ENCODE measurements around the gene PUDP.
"Not testable (repeated sequence)": the region's sequence is repeated elsewhere in the genome, so short reads cannot be mapped to it uniquely, and the experiment has no call there.

The PUDP gene

DNA sequence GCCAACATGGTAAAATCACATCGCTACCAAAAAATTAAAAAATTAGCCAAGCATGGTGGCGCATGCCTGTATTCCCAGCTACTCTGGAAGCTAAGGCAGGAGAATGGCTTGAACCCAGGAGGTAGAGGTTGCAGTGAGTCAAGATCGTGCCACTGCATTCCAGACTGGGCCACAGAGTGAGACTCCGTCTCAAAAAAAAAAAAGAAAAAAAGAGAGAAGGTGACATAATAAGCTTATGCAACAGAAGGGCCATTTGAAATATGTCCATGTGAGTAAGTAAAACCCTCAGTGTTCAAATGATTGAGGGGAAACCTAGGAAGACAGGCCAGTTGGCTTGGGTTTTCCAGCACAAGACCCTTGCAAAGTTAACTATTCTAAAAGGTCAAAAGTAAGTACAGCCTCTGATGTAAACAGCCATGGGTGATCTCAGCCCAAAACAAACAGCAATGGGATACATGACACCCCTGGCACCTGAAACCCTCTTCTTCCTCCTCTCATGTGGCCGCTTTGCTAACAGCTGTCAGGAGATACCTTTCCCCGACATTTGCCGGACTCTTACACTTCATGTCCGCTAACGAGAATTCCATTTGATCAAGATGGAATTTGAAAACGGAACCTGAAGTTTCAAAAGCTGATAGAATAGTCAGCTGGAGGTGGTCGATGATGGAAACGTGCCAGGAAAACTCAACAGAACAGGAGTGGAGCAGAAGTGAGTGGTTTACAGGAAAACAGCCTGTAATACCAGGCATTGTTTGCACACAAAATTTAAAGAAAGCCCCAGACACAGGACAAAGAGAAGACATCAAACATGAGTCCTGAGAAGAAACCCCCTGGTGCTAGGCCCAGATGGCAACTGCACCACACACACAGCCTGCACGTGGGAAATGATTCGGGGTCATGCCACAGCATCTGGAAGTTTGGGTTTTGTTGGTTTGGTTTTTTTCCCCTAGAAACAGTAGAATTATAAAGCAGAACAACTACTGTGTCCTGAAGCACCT is 93.4 kb downstream of the PUDP start:
- in situ Hi-C loops (cut with HindIII; ENCODE audit: low pct_ligation_motif_present, low sequenced_read_pairs), result no loop called here
- TF ChIP-seq, protein P1, sequence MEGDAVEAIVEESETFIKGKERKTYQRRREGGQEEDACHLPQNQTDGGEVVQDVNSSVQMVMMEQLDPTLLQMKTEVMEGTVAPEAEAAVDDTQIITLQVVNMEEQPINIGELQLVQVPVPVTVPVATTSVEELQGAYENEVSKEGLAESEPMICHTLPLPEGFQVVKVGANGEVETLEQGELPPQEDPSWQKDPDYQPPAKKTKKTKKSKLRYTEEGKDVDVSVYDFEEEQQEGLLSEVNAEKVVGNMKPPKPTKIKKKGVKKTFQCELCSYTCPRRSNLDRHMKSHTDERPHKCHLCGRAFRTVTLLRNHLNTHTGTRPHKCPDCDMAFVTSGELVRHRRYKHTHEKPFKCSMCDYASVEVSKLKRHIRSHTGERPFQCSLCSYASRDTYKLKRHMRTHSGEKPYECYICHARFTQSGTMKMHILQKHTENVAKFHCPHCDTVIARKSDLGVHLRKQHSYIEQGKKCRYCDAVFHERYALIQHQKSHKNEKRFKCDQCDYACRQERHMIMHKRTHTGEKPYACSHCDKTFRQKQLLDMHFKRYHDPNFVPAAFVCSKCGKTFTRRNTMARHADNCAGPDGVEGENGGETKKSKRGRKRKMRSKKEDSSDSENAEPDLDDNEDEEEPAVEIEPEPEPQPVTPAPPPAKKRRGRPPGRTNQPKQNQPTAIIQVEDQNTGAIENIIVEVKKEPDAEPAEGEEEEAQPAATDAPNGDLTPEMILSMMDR (IDR thresholded peaks at IDR 0.05; ENCODE audit: low read depth, low read length, missing control alignments), result no peak
- H3K4me3 ChIP-seq (ENCODE audit: low read depth, low read length), result no peak overlapping the region
- no peak for DNase-seq
- no peaks in the 10 kb centered on the region for H3K36me3 ChIP-seq (replicated peaks)
- no peak overlapping the region for H3K27ac ChIP-seq
- no peaks in the 10 kb centered on the region for H3K27me3 ChIP-seq (replicated peaks)

DNA sequence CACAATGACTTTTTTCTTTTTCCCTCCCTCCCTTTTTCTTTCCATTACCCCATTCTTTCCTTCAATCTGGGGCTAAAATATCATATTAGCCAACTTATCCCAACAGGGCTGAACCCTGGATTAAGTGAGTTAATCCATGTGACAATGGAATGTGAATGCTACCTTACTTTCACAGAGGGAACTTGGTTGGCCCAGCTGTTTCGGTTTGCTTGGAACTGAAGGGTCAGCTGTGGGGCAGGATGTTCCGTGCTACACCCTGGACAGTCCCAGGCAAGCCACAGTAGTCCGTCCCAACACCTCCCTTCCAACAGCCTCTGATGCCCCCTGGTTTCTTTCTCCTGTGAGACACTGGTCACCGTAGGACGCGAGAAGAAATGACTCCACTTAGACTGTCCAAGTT is 95.4 kb downstream of the PUDP start:
- Histone ChIP-seq H3K27ac (no peak overlapping the region), H3K36me3 (replicated peaks) (no peaks in the 10 kb centered on the region), H3K27me3 (replicated peaks) (no peaks in the 10 kb centered on the region), H3K4me3 (ENCODE audit: low read depth, low read length) (no peak overlapping the region)
- DNase-seq, result no peak
- in situ Hi-C loops (cut with HindIII; ENCODE audit: low pct_ligation_motif_present, low sequenced_read_pairs), result no loop called here
- TF ChIP-seq, protein P1 (IDR thresholded peaks at IDR 0.05; ENCODE audit: low read depth, low read length, missing control alignments), result no peak

DNA sequence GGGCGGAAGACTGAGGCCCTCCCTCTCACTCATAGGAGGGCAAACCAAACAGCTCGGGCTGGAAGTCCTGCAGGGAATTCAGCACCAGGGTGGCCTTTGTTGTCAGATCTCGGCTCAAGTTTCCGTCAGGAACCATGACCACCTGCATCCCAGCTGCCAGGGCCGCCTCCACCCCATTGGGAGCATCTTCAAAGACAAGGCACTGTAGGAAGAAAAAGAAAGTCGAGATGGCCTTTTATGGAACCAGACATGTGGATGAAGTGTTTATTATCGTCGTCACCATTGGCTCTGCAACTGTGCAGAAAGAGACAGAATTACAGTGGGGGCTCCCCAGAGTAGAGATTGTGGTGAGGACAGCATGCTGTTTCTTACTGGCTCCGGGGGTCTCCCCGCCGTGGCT is 97.7 kb downstream of the PUDP start:
- H3K27ac ChIP-seq, result no peak overlapping the region
- H3K4me3 ChIP-seq (ENCODE audit: low read depth, low read length), result no peak overlapping the region
- no peaks in the 10 kb centered on the region for H3K36me3 ChIP-seq (replicated peaks)
- H3K27me3 ChIP-seq (replicated peaks), result no peaks in the 10 kb centered on the region
- TF ChIP-seq, protein P1 (IDR thresholded peaks at IDR 0.05; ENCODE audit: low read depth, low read length, missing control alignments), result no peak
- in situ Hi-C loops (cut with HindIII; ENCODE audit: low pct_ligation_motif_present, low sequenced_read_pairs), result no loop called here
- DNase-seq, result no peak

DNA sequence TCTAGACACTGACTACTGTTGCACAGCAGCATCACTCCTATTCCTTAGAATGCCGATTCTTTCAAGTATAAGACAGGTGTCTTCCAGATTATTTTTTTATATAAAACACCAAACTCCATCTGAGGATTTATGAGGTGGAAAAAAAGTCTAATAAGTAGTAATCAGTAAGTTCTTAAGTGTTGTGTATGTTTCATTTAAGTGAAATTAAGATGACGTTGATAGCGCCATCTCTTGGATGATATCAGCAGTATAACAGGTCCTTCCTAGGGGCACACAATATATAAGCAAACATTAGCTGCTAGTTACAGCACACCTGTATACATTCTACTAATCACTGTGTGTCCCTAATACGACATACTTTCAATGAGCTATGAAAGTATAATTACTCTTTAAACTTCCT is 100.0 kb downstream of the PUDP start:
- DNase-seq, result no peak
- in situ Hi-C loops (cut with HindIII; ENCODE audit: low pct_ligation_motif_present, low sequenced_read_pairs), result no loop called here
- no peaks in the 10 kb centered on the region for H3K36me3 ChIP-seq (replicated peaks)

DNA sequence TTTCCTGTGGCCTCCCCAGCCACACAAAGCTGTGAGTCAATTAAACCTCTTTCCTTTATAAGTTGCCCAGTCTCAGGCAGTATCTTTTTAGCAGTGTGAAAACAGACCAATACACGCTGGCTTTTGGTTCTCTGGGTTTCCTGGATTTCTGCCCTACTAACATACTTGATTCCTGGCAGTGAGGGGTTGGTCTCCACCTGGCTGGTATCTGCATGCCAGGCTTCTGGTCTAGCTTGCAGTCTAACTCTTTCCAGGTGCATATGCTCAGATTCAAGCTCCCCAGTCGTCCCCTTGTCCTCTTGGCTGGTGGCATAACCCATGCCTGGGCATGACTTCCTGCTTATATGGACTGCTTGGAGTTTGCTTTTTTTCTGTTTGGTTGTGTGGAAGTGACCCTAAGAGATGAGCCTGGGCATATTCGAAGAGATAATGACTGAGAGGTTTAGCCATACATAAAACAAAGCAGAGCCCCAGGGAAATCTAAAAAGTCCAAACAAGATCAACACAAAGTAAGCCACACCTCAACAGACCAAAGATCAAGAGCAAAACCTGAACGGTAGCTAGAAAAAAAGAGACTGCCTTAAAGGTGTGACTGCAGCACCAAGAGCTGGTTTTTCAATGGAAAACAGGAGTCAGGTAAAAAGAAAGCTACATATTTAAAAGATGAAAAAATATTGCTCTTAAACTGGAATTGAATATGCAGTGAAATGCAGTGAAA is 102.6 kb downstream of the PUDP start:
- no peak overlapping the region for H3K4me3 ChIP-seq (ENCODE audit: low read depth, low read length)
- no peak for DNase-seq
- H3K27me3 ChIP-seq (replicated peaks), result no peaks in the 10 kb centered on the region
- no peaks in the 10 kb centered on the region for H3K36me3 ChIP-seq (replicated peaks)
- TF ChIP-seq, protein P1 (IDR thresholded peaks at IDR 0.05; ENCODE audit: low read depth, low read length, missing control alignments), result no peak
- no peak overlapping the region for H3K27ac ChIP-seq
- in situ Hi-C loops (cut with HindIII; ENCODE audit: low pct_ligation_motif_present, low sequenced_read_pairs), result no loop called here

More for the DNA sequence above, 100.0 kb downstream of the PUDP start:
- Histone ChIP-seq H3K27ac (no peak overlapping the region), H3K27me3 (replicated peaks) (no peaks in the 10 kb centered on the region), H3K4me3 (ENCODE audit: low read depth, low read length) (no peak overlapping the region)
- TF ChIP-seq, protein P1 (IDR thresholded peaks at IDR 0.05; ENCODE audit: low read depth, low read length, missing control alignments), result no peak

DNA sequence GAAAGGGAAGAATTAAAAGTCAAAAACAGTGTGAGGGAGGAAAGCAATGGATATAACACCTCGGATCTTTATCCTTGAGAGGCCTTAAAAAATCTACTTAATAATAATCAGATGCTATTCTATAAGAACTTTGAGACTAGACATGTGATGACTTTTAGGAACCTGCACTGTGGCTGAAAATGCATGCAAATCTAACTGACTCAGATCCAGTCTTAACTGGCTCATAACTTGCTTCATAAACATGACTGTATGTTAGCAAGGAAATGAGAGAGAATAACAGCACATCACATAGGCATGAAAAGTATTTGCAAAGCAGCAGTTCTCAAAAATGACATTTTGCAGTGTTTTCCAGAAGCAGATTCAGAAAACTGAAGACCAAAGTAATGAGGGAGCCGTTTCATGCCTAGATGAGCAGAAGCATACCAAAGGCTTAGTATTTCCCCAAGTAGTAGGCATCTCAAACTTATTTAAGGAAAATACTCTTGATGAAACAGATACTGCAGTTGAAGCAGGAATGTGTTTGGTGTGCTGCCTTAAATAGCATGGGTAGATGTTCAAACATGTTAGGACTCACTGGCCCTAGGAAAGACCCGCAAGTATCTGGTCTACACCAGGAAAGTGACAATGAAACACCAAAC is 104.0 kb downstream of the PUDP start:
- H3K27me3 ChIP-seq (replicated peaks); in situ Hi-C loops (cut with HindIII; ENCODE audit: low pct_ligation_motif_present, low sequenced_read_pairs); H3K36me3 ChIP-seq (replicated peaks); H3K4me3 ChIP-seq (ENCODE audit: low read depth, low read length): not testable (repeated sequence)
- DNase-seq, result peak; percentile 69
- H3K27ac ChIP-seq, result peak overlapping the region; percentile 27

Measured in brain microvascular endothelial cell (primary cell).